HG03097 (cell line): Measurements from ENCODE around the gene PTCH1.

Experiments used
- ATAC-seq: cut with Tn5 transposase; IDR thresholded peaks from one replicate; pipeline ENCODE4 v1.9.1; 2021; ENCODE audit not compliant: unreplicated experiment, low FRiP score

PTCH1 gene

DNA sequence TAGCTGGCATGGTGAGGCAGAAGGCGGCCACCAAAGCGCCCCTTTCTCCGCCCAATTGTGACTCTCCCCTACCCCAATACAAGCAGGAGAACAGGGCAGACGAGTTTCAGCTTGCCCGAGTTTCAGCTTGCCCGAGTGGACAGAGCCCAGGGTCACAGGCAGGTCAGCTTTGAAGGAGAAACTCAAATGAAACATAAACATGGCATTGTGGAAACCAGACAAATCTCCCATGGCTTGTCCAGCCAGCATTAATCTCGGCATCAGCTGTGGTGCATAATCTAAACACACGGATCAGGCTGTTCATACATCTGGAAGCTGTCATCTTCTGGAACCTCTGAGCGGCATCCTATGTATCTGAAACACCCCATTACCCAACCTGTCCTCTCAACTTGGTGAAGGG lies 16.9 kb downstream of the PTCH1 start:
- ATAC-seq = no peak

DNA sequence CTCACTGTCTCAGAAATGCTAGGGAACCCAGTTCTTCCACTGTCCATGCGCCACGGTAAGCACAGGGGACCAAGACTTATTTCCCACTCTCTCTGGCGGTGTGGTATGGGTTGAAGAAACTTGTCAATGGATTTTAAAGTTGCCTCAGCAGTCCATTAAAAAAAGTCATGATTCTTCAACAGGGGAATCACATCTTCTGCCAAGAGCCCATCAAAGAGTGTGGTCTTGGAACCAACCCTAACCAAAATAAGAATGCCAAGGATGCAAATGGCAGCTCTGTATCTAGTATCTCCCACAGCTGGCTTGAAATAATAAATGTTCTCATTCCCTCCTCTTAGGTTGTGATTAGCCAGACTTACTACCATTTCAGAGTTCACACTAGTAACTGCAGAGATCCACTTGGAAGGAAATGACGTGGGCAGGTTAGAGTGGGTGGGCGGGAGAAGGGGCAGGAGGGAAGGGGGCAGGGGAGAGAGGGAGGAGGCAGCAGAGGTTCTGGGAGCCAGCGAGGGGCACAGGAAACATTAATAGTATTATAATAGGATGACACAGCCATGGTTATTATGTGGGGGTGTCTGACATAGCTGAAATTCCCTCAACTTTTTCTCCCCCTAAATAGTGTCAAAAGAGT lies 17.6 kb downstream of the PTCH1 start:
- ATAC-seq = no peak

GRCh38 chr9:95498641-95499040 lies 18.1 kb downstream of the PTCH1 start:
- no peak for ATAC-seq

DNA sequence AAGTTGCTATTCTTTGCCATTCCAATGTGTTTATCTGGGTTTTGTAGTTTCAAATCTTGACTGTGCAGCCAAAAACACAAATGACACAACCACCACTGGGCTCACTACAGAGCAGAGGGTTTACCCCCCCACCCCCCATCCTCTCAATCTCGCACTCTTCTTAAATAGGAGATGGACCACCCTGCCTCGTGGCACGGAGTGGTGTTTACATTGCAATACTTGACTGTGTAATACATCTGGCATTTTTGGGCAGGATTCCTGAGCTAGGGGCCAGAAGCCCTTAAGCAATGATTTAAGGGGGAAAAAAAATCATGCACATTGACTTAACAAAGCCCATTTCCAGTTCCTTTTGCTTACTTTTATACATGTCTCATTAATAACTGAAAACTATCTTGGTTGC lies 19.0 kb downstream of the PTCH1 start:
- ATAC-seq = no peak

GRCh38 chr9:95496687-95497086 lies 20.1 kb downstream of the PTCH1 start:
- no peak for ATAC-seq

DNA sequence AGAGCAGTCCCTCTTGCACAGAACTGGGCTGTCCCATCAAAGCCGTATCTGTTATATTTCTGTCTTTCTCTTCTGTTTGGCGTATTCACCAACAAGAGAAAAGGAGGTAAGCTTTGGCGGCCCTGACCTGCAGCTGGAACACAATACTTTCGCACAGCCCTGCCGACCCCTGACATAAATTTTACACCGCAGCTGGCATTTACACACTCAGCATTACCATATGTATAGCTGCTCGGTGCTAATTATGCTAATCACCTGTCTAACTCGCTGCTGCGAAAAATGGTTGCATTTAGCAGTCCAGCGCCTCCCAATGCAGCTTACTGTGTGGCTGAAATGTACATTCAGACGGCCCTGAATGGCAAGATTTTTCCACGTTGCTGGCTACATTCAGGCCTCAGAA lies 20.8 kb downstream of the PTCH1 start:
- no peak for ATAC-seq

DNA sequence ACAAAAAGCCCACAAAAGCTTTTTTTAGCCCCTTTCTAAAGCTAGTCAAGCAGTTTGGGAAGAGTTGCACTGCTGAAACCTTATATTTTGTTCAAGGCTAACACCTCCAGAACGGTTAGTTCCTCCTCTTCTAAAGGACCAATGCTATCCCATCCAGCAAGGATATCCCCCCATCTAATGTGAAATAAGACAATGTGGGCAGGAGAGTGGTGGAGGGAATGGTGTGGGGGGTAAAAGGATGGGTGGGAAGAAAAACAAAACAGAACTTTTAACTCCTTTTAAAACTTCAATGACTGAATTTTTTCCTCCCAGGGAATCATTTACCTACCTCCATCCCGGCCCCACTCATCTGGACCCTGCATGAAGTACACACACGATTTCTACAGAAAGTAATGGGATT lies 21.2 kb downstream of the PTCH1 start:
- no peak for ATAC-seq

- peak; percentile 92 for ATAC-seq
Observed at GRCh38 chr9:95494416-95495371, 22.1 kb downstream of the PTCH1 start.

GRCh38 chr9:95494022-95494415 lies 22.8 kb downstream of the PTCH1 start:
- ATAC-seq = no peak

DNA sequence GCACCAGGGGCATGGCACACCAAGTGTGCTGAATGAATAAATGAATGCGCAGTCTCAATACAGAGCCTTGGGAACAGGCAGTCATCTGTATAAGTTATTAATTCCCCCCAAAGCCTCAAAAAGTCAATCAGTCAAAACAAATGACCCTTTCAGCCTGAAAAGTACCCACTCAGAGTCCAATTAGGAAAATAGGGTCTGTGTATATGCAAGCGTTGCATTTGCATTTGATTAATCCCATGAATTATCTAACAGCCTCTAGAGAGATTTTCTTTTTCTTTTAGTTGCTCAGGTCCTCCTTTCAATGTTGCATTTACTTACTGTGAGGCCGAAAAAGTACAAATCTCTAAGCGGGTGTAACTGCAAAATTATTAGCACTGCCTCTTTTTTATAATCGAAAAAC lies 23.4 kb downstream of the PTCH1 start:
- ATAC-seq = no peak

- no peak for ATAC-seq
Observed at GRCh38 chr9:95491543-95492320, 25.0 kb downstream of the PTCH1 start.

GRCh38 chr9:95488954-95489353 lies 27.8 kb downstream of the PTCH1 start:
- ATAC-seq = no peak

GRCh38 chr9:95486318-95486717 lies 30.5 kb downstream of the PTCH1 start:
- no peak for ATAC-seq

DNA sequence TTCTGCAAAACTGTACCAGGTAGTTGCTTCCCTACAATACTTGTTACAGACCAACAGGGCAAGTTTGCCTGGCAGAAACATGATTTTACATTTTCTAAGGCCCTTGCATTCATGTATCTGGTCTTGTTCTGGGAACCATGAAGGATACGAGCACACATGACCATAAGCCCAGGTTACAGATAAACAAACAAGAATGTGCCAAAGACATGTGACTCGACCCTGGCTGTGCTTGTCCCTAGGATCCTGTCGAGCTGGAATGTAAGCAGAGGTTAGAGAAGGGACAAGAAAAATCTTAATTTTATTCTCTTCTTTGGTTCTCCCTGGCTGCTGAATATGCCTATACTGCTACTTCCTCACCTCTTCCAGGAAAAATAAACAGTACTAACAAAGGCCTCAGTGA lies 32.5 kb downstream of the PTCH1 start:
- ATAC-seq = no peak

DNA sequence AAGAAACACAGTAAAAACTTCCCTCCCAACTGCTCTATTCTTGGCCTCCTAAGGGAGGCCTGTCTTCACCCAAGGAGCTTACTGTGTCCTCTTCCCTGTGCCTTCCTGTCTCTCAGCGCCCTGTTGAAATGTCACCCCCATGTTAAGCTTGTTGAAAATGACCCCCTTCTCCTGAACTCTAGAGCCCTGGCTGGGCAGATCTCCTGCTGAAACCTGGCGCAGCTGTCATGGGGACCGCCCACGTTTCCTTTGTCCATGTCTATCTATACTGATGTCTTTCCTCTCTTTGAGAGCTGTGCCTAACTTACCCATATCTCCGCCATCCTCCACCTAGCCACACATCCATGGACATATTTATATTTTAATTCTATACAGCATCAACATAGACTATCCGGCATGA lies 33.3 kb downstream of the PTCH1 start:
- no peak for ATAC-seq

DNA sequence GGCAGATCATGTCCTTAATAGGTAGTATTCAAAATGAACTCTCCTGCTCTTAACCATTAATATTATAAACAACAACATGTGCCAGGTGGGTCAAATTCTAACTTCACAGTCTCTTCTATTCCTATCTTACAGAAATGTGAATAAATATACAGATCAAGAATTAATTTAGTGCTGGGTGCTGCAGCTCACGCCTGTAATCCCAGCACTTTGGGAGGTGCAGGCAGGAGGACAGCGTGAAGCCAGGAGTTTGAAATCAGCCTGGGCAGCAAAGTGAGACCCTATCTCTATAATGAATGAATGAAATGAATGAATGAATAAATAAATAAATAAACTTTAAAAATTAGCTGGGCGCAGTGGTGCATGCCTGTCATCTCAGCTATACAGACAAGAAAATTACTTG lies 34.1 kb downstream of the PTCH1 start:
- ATAC-seq = no peak

DNA sequence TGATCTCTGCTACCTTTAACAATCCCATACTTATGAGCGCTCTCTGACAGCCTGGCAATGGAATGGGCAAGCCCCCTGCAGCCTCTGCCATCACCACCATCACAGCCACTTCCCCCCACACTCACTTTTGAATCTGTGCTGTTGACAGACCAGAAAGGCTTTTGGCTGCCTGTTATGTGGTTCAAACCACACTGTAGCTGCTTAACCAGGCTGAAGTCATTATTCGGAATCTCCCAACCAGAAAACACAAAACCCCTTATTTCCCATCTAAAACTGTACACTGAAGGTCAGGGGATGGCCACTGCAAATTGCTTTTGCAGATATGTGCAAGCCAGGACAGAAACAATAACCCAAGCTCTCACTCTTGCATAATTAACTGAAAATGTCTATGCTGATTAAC lies 35.8 kb downstream of the PTCH1 start:
- no peak for ATAC-seq

- no peak for ATAC-seq
Observed at GRCh38 chr9:95480346-95480745, 36.4 kb downstream of the PTCH1 start.

- no peak for ATAC-seq
Observed at GRCh38 chr9:95479330-95479729, 37.4 kb downstream of the PTCH1 start.

- no peak for ATAC-seq
Observed at GRCh38 chr9:95478335-95478734, 38.4 kb downstream of the PTCH1 start.

DNA sequence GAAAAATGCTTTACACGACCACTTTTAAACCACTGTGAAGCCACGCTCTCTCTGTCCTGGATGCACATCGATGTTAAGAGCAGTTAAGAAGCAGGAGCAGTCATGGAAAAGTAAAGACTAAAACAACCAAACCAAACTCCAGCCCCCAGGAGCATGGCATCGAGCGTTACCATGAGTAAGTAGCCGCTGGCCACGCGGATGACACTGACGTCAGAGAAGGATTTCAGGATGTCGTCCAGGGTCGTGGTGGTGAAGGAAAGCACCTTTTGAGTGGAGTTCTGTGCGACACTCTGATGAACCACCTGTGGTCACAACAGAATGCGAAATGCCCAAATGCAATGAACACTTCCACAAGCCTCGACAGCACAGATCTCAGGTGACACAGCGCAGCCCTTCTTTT lies 38.9 kb downstream of the PTCH1 start:
- no peak for ATAC-seq
